Tibial artery (tissue), 4 donors: ENCODE results near the gene DNAJC27.

Experiments
- DNase-seq, 2 donors: peaks; one replicate each; pipeline ENCODE4 v3.0.0-alpha.2; 2019
- H3K27ac ChIP-seq, 2 donors: fragments of 200-600 bp; sonication (generic) in 1 of 2; 1 replicate in 1 of 2; 2 replicates in 1 of 2; pipeline ENCODE4 v1.5.1; 2018 to 2019; ENCODE audit warnings: mild to moderate bottlenecking in 1 of 2
- H3K27me3 ChIP-seq, 2 donors: fragments of 200-600 bp; sonication (generic) in 1 of 2; one replicate each; pipeline versions ENCODE4 v1.5.1 to v1.6.0; 2016 to 2019
- H3K36me3 ChIP-seq, 3 donors: fragments of 200-600 bp; sonication (generic) in 2 of 3; one replicate each; pipeline ENCODE4 v1.5.1; 2016 to 2019; ENCODE audit warnings: mild to moderate bottlenecking in 2 of 3
- H3K4me1 ChIP-seq, 4 donors: fragments of 200-600 bp; sonication (generic) in 2 of 4; 1 replicate in 3 of 4; 2 replicates in 1 of 4; pipeline ENCODE4 v1.5.1; 2016 to 2019
- H3K4me3 ChIP-seq, 2 donors: fragments of 200-600 bp; sonication (generic) in 1 of 2; 1 replicate in 1 of 2; 2 replicates in 1 of 2; pipeline ENCODE4 v1.5.1; 2018 to 2019; ENCODE audit warnings: mild to moderate bottlenecking in 2 of 2
- H3K9me3 ChIP-seq, 3 donors: fragments of 200-600 bp; sonication (generic) in 1 of 3; one replicate each; pipeline ENCODE4 v1.5.1; 2016 to 2019
- intact Hi-C: fragments of 100-400 bp; cut with DNase I; formaldehyde crosslinking; loops from one replicate; pipeline ENCODE4 v1.15.0; 2023; ENCODE audit warnings: low total_unique reads
- TF ChIP-seq, protein P1 (sequence below), 2 experiments: fragments of 200-600 bp in 1 of 2; fragments of 450-650 bp in 1 of 2; IDR thresholded peaks; one replicate each; pipeline ENCODE4 v1.5.1; 2017 to 2019; ENCODE audit warnings: antibody characterized with exemption in 2 of 2, mild to moderate bottlenecking in 1 of 2, moderate library complexity in 1 of 2

DNAJC27 gene

DNA sequence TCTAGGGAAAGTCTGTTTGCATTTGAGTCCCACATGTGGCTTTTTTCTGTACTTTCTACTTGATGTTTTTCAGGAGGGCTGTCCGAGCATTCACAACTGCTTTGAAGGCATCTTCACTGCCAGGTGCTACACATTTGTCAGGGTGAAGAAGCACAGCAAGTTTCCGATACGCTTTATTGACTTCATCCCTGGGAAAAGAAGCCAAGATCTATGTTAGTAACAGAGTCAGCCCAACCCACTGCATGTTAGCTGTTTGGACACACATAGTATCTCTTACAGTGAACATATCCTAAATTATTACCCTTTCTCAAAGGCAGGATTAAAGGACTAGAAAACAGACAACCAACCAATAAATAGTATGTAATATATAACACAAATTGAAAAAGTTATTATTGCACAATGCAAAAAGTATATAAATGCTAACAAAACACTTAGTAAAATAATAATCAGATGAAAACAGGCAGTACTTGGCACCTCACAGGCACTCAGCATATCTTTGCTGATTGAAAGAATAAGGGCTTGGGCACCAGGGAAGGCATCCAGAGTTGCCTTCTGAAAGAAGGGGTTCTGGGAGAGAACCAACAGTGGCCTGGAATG lies 24.1 kb downstream of the DNAJC27 start:
- no peak for DNase-seq
- Histone ChIP-seq H3K27ac (no peak overlapping the region), H3K27me3 (no peaks in the 10 kb centered on the region), H3K4me3 (no peak overlapping the region), H3K36me3 (peaks cover 25 to 63% (median 48%) of the 10 kb centered on the region in 3 donors), H3K4me1 (no peaks in the 10 kb centered on the region), H3K9me3 (no peaks in the 10 kb centered on the region)
- TF ChIP-seq, protein P1, sequence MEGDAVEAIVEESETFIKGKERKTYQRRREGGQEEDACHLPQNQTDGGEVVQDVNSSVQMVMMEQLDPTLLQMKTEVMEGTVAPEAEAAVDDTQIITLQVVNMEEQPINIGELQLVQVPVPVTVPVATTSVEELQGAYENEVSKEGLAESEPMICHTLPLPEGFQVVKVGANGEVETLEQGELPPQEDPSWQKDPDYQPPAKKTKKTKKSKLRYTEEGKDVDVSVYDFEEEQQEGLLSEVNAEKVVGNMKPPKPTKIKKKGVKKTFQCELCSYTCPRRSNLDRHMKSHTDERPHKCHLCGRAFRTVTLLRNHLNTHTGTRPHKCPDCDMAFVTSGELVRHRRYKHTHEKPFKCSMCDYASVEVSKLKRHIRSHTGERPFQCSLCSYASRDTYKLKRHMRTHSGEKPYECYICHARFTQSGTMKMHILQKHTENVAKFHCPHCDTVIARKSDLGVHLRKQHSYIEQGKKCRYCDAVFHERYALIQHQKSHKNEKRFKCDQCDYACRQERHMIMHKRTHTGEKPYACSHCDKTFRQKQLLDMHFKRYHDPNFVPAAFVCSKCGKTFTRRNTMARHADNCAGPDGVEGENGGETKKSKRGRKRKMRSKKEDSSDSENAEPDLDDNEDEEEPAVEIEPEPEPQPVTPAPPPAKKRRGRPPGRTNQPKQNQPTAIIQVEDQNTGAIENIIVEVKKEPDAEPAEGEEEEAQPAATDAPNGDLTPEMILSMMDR (IDR thresholded peaks at IDR 0.05) = no peak
- intact Hi-C loops = no loop called here

DNA sequence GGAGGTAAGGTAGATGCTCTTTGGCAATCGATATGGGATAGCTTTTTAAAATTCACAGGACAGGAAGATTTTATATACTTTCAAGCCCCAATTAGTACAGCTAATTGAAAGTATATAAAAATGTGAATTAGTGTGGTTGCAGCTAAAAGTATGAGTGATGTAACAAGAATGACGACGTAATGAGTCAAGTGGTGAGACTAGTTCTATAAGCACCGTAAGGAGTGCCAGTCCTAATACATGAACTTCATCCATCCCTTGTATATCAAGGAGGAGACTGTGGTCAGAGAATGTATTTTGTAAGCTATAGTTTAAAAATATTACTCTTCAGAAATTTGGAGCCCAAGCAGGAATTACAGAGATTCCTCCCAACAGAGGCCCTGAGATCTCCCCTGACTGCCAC lies 25.8 kb downstream of the DNAJC27 start:
- TF ChIP-seq, protein P1 (IDR thresholded peaks at IDR 0.05) = no peak
- DNase-seq = no peak
- Histone ChIP-seq H3K4me1 (no peaks in the 10 kb centered on the region), H3K27ac (no peak overlapping the region), H3K27me3 (no peaks in the 10 kb centered on the region), H3K4me3 (no peak overlapping the region), H3K36me3 (peaks cover 17 to 48% (median 34%) of the 10 kb centered on the region in 3 donors), H3K9me3 (no peaks in the 10 kb centered on the region)
- intact Hi-C loops = no loop called here

DNA sequence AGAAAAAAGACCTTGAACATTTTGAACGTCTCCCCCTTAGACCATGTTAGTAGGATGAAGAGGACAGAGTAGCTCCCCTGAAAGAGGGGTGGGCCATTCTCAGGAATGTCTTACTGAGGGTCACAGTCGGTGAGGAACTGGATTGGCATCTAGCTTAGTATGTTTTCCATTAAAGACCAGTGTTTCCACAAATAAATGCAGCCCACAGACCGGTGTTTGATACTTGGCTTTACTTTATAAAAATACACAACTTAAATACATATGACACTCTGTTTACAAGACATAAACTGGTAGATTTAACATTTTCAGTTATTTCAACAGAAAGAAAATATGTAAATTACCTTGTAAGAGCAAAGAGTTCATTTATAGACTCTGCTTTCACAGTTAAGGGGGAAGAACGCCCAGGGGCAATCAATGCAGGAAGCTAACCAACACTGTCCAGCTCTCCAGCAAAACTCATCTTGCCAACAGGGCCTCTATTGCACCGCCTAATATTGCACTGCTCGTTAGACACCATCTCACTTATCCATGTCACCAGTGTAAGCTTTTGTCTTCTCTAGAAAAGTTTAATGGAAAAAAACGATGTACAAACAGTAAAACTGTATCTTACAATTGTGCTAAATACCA lies 28.2 kb downstream of the DNAJC27 start:
- TF ChIP-seq, protein P1 (IDR thresholded peaks at IDR 0.05) = no peak
- no peak overlapping the region for H3K27ac ChIP-seq
- no peaks in the 10 kb centered on the region for H3K9me3 ChIP-seq
- no peaks in the 10 kb centered on the region for H3K4me1 ChIP-seq
- no peak for DNase-seq
- intact Hi-C loops = no loop called here
- no peak overlapping the region for H3K4me3 ChIP-seq
- H3K27me3 ChIP-seq = no peaks in the 10 kb centered on the region
- H3K36me3 ChIP-seq = peaks cover 17 to 29% (median 25%) of the 10 kb centered on the region in 3 donors

DNA sequence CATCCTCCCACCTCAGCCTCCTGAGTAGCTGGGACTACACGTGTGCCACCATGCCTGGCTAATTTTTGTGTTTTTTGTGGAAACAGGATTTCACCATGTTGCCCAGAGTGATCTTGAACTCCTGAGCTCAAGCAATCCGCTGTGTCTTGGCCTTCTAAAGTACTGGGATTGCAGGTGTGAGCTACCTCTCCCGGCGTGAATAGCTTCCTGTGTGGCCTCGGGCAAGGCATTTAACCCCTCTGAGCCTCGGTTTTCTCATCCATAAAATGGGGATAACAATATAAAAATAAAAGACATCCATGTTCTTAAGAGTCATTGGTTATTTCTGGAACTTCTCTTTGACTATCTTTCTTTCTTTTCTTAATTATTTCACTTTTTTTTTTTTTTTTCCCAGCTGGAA lies 32.4 kb downstream of the DNAJC27 start:
- Histone ChIP-seq H3K27ac (no peak overlapping the region), H3K27me3 (no peaks in the 10 kb centered on the region), H3K4me3 (no peak overlapping the region), H3K36me3 (no peaks in the 10 kb centered on the region), H3K4me1 (no peaks in the 10 kb centered on the region), H3K9me3 (no peaks in the 10 kb centered on the region)
- DNase-seq = no peak
- TF ChIP-seq, protein P1 (IDR thresholded peaks at IDR 0.05) = no peak
- intact Hi-C loops = no loop called here

DNA sequence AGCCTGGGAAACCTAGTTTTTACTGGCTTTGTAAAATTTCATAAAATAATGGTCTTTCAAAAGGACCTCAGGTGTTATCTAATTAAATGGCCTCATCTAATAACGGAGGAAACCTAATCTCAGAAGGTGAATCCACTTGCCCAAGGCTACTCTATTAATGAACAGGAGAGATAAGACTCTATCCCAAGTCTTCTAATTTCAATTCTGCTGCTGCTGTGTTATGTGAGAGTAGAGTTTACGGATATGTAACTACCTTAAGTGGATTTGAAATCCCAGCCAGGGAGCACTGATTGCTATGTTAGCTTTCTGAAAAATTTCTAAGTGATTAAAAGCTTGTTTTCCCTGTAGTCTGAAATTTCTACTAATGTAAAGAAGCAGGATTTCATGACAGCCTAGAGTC lies 34.5 kb downstream of the DNAJC27 start:
- Histone ChIP-seq H3K27ac (no peak overlapping the region), H3K4me1 (no peaks in the 10 kb centered on the region), H3K9me3 (no peaks in the 10 kb centered on the region), H3K36me3 (no peaks in the 10 kb centered on the region), H3K4me3 (no peak overlapping the region), H3K27me3 (no peaks in the 10 kb centered on the region)
- TF ChIP-seq, protein P1 (IDR thresholded peaks at IDR 0.05) = no peak
- intact Hi-C loops = no loop called here
- DNase-seq = no peak
